IMR-90 (cell line): ENCODE results near the gene NAGK. TPM values are rescaled to one million over a fixed set of nuclear protein-coding genes. Genes with fewer than 3 reads are reported as not detected.

ENCODE experiments used
- ATAC-seq: fragments of 200-7000 bp; cut with Tn5 transposase; 2 replicates; pipeline ENCODE4 v1.9.1; 2020; ENCODE audit warnings: low read depth, mild to moderate bottlenecking, moderate library complexity
- BruUV-seq: library from RNA; stranded (reverse); fragments of 400-500 nt; replicated peaks from 2 replicates; lab custom pipeline; 2021; lab: Mats Ljungman, UMichigan
- CTCF ChIA-PET: fragments of 300-600 bp; formaldehyde crosslinking; extraction: SDS; loops from one replicate; lab custom pipeline; 2021; ENCODE audit warnings: antibody characterized with exemption; lab: Yijun Ruan, JAX
- POLR2A ChIA-PET: fragments of 300-600 bp; sonication (Branson Sonifier 250); formaldehyde crosslinking; loops from one replicate; lab custom pipeline; 2022; ENCODE audit warnings: antibody characterized with exemption; ENCODE audit not compliant: unreplicated experiment; lab: Charles Lee
- DNase-seq: peaks from one replicate; pipeline ENCODE4 v3.0.0; 2013
- H2AFZ ChIP-seq: replicated peaks from 2 replicates; pipeline ENCODE3; 2013; ENCODE audit warnings: low read length, mild to moderate bottlenecking; ENCODE audit not compliant: poor library complexity
- H2AK5ac ChIP-seq: 2 replicates; pipeline ENCODE4 v1.6.1; 2013; ENCODE audit warnings: low read depth, low read length, inconsistent platforms
- H2AK9ac ChIP-seq: replicated peaks from 2 replicates; pipeline ENCODE3; 2013; ENCODE audit warnings: mild to moderate bottlenecking, low read depth, low read length, moderate library complexity; ENCODE audit not compliant: poor library complexity
- H2BK120ac ChIP-seq: 2 replicates; pipeline ENCODE4 v1.6.1; 2013; ENCODE audit warnings: low read depth, low read length, inconsistent platforms
- H2BK15ac ChIP-seq: 3 replicates; pipeline ENCODE4 v1.6.1; 2013; ENCODE audit warnings: low read depth, low read length, inconsistent platforms
- H2BK20ac ChIP-seq: 2 replicates; pipeline ENCODE4 v1.6.1; 2013; ENCODE audit warnings: low read depth, mild to moderate bottlenecking, inconsistent platforms, low read length, moderate library complexity
- H2BK5ac ChIP-seq: 2 replicates; pipeline ENCODE4 v1.6.1; 2013; ENCODE audit warnings: mild to moderate bottlenecking, low read depth, low read length, inconsistent platforms; ENCODE audit not compliant: poor library complexity, severe bottlenecking
- H3K14ac ChIP-seq: replicated peaks from 2 replicates; pipeline ENCODE4 v1.6.1; 2013; ENCODE audit warnings: low read depth, low read length, inconsistent platforms
- H3K18ac ChIP-seq: 2 replicates; pipeline ENCODE4 v1.6.1; 2013; ENCODE audit warnings: low read depth, low read length, control low read depth
- H3K23ac ChIP-seq: 2 replicates; pipeline ENCODE4 v1.6.1; 2013; ENCODE audit warnings: low read depth, low read length, inconsistent platforms
- H3K27ac ChIP-seq: 2 replicates; pipeline ENCODE4 v1.5.1; 2013; ENCODE audit warnings: mild to moderate bottlenecking, control low read depth, low read length; ENCODE audit not compliant: insufficient read depth
- H3K27me3 ChIP-seq: 2 replicates; pipeline ENCODE4 v1.6.1; 2013; ENCODE audit warnings: low read length; ENCODE audit not compliant: control insufficient read depth, insufficient read depth
- H3K36me3 ChIP-seq: 2 replicates; pipeline ENCODE4 v1.6.1; 2013; ENCODE audit warnings: low read length, mixed read lengths; ENCODE audit not compliant: control insufficient read depth, insufficient read depth
- H3K4ac ChIP-seq: 2 replicates; pipeline ENCODE4 v1.6.1; 2013; ENCODE audit warnings: low read depth, low read length, inconsistent platforms
- H3K4me1 ChIP-seq: 2 replicates; pipeline ENCODE4 v1.6.1; 2013; ENCODE audit warnings: low read length, mixed read lengths; ENCODE audit not compliant: control insufficient read depth, insufficient read depth
- H3K4me2 ChIP-seq: 2 replicates; pipeline ENCODE4 v1.6.1; 2013; ENCODE audit warnings: low read depth, mild to moderate bottlenecking, control low read depth, low read length, moderate library complexity
- H3K4me3 ChIP-seq: 2 replicates; pipeline ENCODE4 v1.5.1; 2013; ENCODE audit warnings: low read depth, mild to moderate bottlenecking, control low read depth, low read length, moderate library complexity; ENCODE audit not compliant: insufficient read depth
- H3K56ac ChIP-seq: 2 replicates; pipeline ENCODE4 v1.6.1; 2013; ENCODE audit warnings: low read length, inconsistent platforms; ENCODE audit not compliant: insufficient read depth; ENCODE audit errors: extremely low read depth
- H3K79me1 ChIP-seq, 2 experiments: 2 replicates each; pipeline ENCODE4 v1.6.1; 2013; ENCODE audit warnings: low read length in 2 of 2, inconsistent platforms in 1 of 2, low read depth in 1 of 2
- H3K9ac ChIP-seq: 2 replicates; pipeline ENCODE4 v1.6.1; 2013; ENCODE audit warnings: low read depth, low read length, control low read depth
- H3K9me1 ChIP-seq: 2 replicates; pipeline ENCODE4 v1.6.1; 2013; ENCODE audit warnings: low read length, inconsistent platforms; ENCODE audit not compliant: insufficient read depth
- H3K9me3 ChIP-seq: 2 replicates; pipeline ENCODE4 v1.6.1; 2013; ENCODE audit warnings: low read length; ENCODE audit not compliant: control insufficient read depth, insufficient read depth
- H4K20me1 ChIP-seq: 2 replicates; pipeline ENCODE4 v1.6.1; 2013; ENCODE audit warnings: low read length, inconsistent platforms; ENCODE audit not compliant: insufficient read depth
- H4K5ac ChIP-seq: 2 replicates; pipeline ENCODE4 v1.6.1; 2013; ENCODE audit warnings: mild to moderate bottlenecking, low read depth, low read length, control low read depth
- H4K8ac ChIP-seq, 2 experiments: 2 replicates each; pipeline ENCODE4 v1.6.1; 2013; ENCODE audit warnings: low read depth in 2 of 2, low read length in 2 of 2, control low read depth in 1 of 2, inconsistent platforms in 1 of 2
- H4K91ac ChIP-seq: 2 replicates; pipeline ENCODE4 v1.6.1; 2013; ENCODE audit warnings: low read depth, low read length, inconsistent platforms; ENCODE audit not compliant: insufficient read depth
- RCOR1 ChIP-seq: IDR thresholded peaks from 2 replicates; pipeline ENCODE4 v1.6.1; 2012; ENCODE audit warnings: mild to moderate bottlenecking, low read length, improper control_type of control experiment; ENCODE audit not compliant: insufficient replicate concordance
- WGBS, 2 experiments: methylation state at CpG; one replicate each; pipeline versions ENCODE4 v1.1.5 to v1.1.7; 2013; ENCODE audit warnings: missing lambda C conversion rate in 2 of 2; ENCODE audit not compliant: insufficient read length in 1 of 2; ENCODE audit errors: extremely low coverage in 2 of 2; 5-methylcytosine and 5-hydroxymethylcytosine counted together
- dilution Hi-C: fragments of 300-500 bp; cut with HindIII; formaldehyde crosslinking; loops from one replicate; pipeline ENCODE4 v1.14.3; 2018; ENCODE audit warnings: low sequenced_read_pairs; ENCODE audit not compliant: unreplicated experiment
- in situ Hi-C: fragments of 300-500 bp; cut with MboI; formaldehyde crosslinking; loops from 3 replicates; pipeline ENCODE4 v1.14.3; 2019; ENCODE audit warnings: low sequenced_read_pairs, inconsistent platforms, mixed read lengths
- intact Hi-C: fragments of 100-400 bp; cut with micrococcal nuclease; formaldehyde crosslinking; loops from 2 replicates; pipeline ENCODE4 v1.10.0; 2022
- polyA plus RNA-seq, 3 experiments: library from polyadenylated mRNA; depleted of rRNA; stranded (reverse); fragments of >200 nt; gene quantifications; 2 replicates each; pipeline ENCODE4 v1.2.3, GENCODE V29; 2012; ENCODE audit warnings: low replicate concordance in 1 of 3
- total RNA-seq: library from RNA; depleted of rRNA; stranded (reverse); fragments of >200 nt; gene quantifications from 2 replicates; pipeline ENCODE4 v1.2.3, GENCODE V29; 2012

The NAGK gene
- total and polyA plus RNA-seq, 2 of the 4 experiments (the other 2 are of a cell fraction) = 60.4 to 146 TPM

DNA sequence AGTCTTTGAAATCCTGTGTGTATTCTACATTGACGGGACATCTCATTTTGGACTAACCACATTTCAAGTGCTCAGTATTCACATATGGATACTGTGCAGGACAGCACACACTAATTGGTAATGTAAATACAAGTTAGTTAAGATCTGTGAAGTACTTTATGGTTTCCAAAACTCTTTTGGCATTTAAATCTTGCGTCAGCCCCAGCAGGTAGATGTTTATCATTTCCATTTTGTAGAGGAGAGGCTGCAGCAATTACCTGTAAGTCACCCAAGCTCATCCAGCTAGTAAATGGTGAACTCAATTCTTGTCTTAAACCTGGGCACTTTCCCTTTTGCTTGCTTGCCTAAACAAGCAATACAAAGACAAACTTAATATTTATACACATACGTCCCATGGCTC lies 1.6 kb upstream of the NAGK start:
- no peak overlapping the region for H2BK5ac ChIP-seq
- no peak overlapping the region for H2AK5ac ChIP-seq
- no peak overlapping the region for H3K56ac ChIP-seq
- WGBS, 2 experiments = no CpG with 5 or more reads among the region's 3 CpGs
- no peak overlapping the region for H2AFZ ChIP-seq
- H2BK20ac ChIP-seq = no peak overlapping the region; the same call in 1 of the 2 replicates
- H3K4ac ChIP-seq = no peak overlapping the region
- no TSS peak for BruUV-seq
- no peak overlapping the region for H3K23ac ChIP-seq
- intact Hi-C loops (loop anchor here (5.0 kb wide), 1 partner anchor 90 kb away; the partner anchor contains the start of gene ANKRD53), dilution Hi-C loops (no loop called here), in situ Hi-C loops (no loop called here)
- no peak for ATAC-seq
- H3K36me3 ChIP-seq = peaks cover 9% of the 10 kb centered on the region
- no peak overlapping the region for H3K4me3 ChIP-seq
- H3K27ac ChIP-seq = no peak overlapping the region
- ChIA-PET CTCF (no interaction called here), POLR2A (no interaction called here)
- H3K18ac ChIP-seq = no peak overlapping the region
- peaks cover 8% of the 10 kb centered on the region for H3K27me3 ChIP-seq
- H2BK120ac ChIP-seq = no peak overlapping the region
- H3K4me1 ChIP-seq = peaks cover 21% of the 10 kb centered on the region
- H3K9ac ChIP-seq = no peak overlapping the region
- 0 out of 2 replicates have a peak, but pooled peaks cover under 1% of the 10 kb centered on the region for H4K20me1 ChIP-seq
- TF ChIP-seq RCOR1 = no peak
- H2BK15ac ChIP-seq = no peak overlapping the region
- H2AK9ac ChIP-seq = no peak overlapping the region
- H3K9me3 ChIP-seq = no peaks in the 10 kb centered on the region
- peaks cover 18 to 41% of the 10 kb centered on the region in 2 experiments for H3K79me1 ChIP-seq
- no peak overlapping the region for H4K91ac ChIP-seq
- H3K14ac ChIP-seq = no peak overlapping the region
- peaks cover 16% of the 10 kb centered on the region for H3K9me1 ChIP-seq
- H4K8ac ChIP-seq = 0 out of 4 replicates have a peak overlapping the region, but pooled peaks of 1 of the 2 experiments have one; percentile 7
- no peak for DNase-seq
- H4K5ac ChIP-seq = no peak overlapping the region
- no peak overlapping the region for H3K4me2 ChIP-seq
